ENCODE measurements around the gene C12orf42.

The C12orf42 gene

GRCh38 chr12:103314786-103315185 lies 181.0 kb downstream of the C12orf42 start:
- Histone ChIP-seq H3K27me3 (ENCODE audit: control insufficient read depth, insufficient read depth, low read length) (no peaks in the 10 kb centered on the region), H3K9ac (ENCODE audit: low read length) (no peak overlapping the region), H3K4me1 (ENCODE audit: control insufficient read depth, insufficient read depth, low read length) (no peaks in the 10 kb centered on the region), H3K9me3 (ENCODE audit: control insufficient read depth, low read length) (no peaks in the 10 kb centered on the region), H3K4me3 (ENCODE audit: low read length) (no peak overlapping the region), H3K36me3 (ENCODE audit: control insufficient read depth, insufficient read depth, low read length) (no peaks in the 10 kb centered on the region)

GRCh38 chr12:103313894-103314293 lies 181.9 kb downstream of the C12orf42 start:
- H3K9me3 ChIP-seq (ENCODE audit: control insufficient read depth, low read length): no peaks in the 10 kb centered on the region
- H3K4me3 ChIP-seq (ENCODE audit: low read length): no peak overlapping the region
- no peaks in the 10 kb centered on the region for H3K27me3 ChIP-seq (ENCODE audit: control insufficient read depth, insufficient read depth, low read length)
- no peaks in the 10 kb centered on the region for H3K4me1 ChIP-seq (ENCODE audit: control insufficient read depth, insufficient read depth, low read length)
- no peak overlapping the region for H3K9ac ChIP-seq (ENCODE audit: low read length)
- H3K36me3 ChIP-seq (ENCODE audit: control insufficient read depth, insufficient read depth, low read length): no peaks in the 10 kb centered on the region

- no peaks in the 10 kb centered on the region for H3K9me3 ChIP-seq (ENCODE audit: control insufficient read depth, low read length)
- no peaks in the 10 kb centered on the region for H3K4me1 ChIP-seq (ENCODE audit: control insufficient read depth, insufficient read depth, low read length)
- H3K27me3 ChIP-seq (ENCODE audit: control insufficient read depth, insufficient read depth, low read length): no peaks in the 10 kb centered on the region
- H3K9ac ChIP-seq (ENCODE audit: low read length): no peak overlapping the region
- no peak overlapping the region for H3K4me3 ChIP-seq (ENCODE audit: low read length)
- H3K36me3 ChIP-seq (ENCODE audit: control insufficient read depth, insufficient read depth, low read length): no peaks in the 10 kb centered on the region
Observed at GRCh38 chr12:103312742-103313354, 182.9 kb downstream of the C12orf42 start.

DNA sequence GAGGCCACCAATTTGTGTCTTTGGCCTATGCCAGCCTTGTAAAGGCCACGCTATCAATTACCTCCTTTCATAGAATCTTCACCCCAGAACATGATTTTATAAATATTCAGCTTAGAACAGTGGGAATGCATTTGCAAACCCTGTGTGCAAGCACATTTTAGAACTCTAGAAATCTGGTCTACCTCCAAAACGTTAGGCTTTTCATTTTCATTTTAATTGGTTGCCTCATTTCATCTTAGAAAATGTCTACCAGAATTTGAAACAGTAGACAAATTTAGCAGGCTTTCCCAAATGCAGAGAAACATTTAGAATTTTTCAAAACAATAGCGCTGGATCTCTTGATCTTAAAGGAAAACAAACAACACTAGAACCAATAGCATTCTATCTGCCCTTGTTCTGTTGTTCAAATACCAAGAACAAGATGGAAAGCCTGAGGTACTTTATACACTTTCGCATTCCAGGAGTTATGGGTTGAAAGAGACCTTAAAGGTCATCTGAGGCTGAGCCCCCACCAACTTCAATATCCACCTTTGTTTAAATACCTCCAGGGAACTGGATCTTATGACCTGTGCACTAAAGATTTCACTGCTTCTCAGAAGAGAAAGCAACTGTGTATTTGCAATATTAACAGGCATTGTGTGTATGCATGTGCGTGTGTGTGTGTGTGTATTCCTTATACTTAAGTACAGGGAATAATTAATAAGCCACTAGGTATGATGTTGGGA lies 185.1 kb downstream of the C12orf42 start:
- Histone ChIP-seq H3K27me3 (ENCODE audit: control insufficient read depth, insufficient read depth, low read length) (no peaks in the 10 kb centered on the region), H3K4me3 (ENCODE audit: low read length) (no peak overlapping the region), H3K9me3 (ENCODE audit: control insufficient read depth, low read length) (no peaks in the 10 kb centered on the region), H3K4me1 (ENCODE audit: control insufficient read depth, insufficient read depth, low read length) (no peaks in the 10 kb centered on the region), H3K9ac (ENCODE audit: low read length) (no peak overlapping the region), H3K36me3 (ENCODE audit: control insufficient read depth, insufficient read depth, low read length) (no peaks in the 10 kb centered on the region)

GRCh38 chr12:103308396-103308795 lies 187.4 kb downstream of the C12orf42 start:
- Histone ChIP-seq H3K4me3 (ENCODE audit: low read length) (no peak overlapping the region), H3K4me1 (ENCODE audit: control insufficient read depth, insufficient read depth, low read length) (no peaks in the 10 kb centered on the region), H3K27me3 (ENCODE audit: control insufficient read depth, insufficient read depth, low read length) (no peaks in the 10 kb centered on the region), H3K36me3 (ENCODE audit: control insufficient read depth, insufficient read depth, low read length) (no peaks in the 10 kb centered on the region), H3K9me3 (ENCODE audit: control insufficient read depth, low read length) (no peaks in the 10 kb centered on the region), H3K9ac (ENCODE audit: low read length) (no peak overlapping the region)

DNA sequence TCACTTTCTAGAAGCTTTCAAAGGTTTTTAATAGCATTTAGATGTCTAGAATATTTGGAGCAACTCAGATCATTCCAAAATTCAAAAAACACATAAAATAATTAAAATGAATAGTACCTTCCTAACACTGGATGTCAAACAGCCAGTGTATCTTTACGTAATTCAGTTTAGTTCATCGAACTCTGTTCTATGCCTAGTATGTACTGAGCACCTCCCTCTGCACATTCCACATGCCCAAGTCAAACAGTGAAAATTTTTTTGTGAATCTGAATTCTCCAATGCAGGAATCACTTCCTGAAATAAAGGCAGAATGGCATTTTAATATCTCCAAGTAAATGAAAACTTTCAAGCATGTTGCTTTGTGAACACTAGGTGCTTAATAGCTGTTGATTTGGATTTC lies 192.3 kb downstream of the C12orf42 start:
- Histone ChIP-seq H3K9me3 (ENCODE audit: control insufficient read depth, low read length) (no peaks in the 10 kb centered on the region), H3K4me3 (ENCODE audit: low read length) (no peak overlapping the region), H3K9ac (ENCODE audit: low read length) (no peak overlapping the region), H3K27me3 (ENCODE audit: control insufficient read depth, insufficient read depth, low read length) (peaks cover 9% of the 10 kb centered on the region), H3K4me1 (ENCODE audit: control insufficient read depth, insufficient read depth, low read length) (no peaks in the 10 kb centered on the region), H3K36me3 (ENCODE audit: control insufficient read depth, insufficient read depth, low read length) (no peaks in the 10 kb centered on the region)

- Histone ChIP-seq H3K9ac (ENCODE audit: low read length) (no peak overlapping the region), H3K4me3 (ENCODE audit: low read length) (no peak overlapping the region), H3K36me3 (ENCODE audit: control insufficient read depth, insufficient read depth, low read length) (no peaks in the 10 kb centered on the region), H3K27me3 (ENCODE audit: control insufficient read depth, insufficient read depth, low read length) (peaks cover 9% of the 10 kb centered on the region), H3K4me1 (ENCODE audit: control insufficient read depth, insufficient read depth, low read length) (no peaks in the 10 kb centered on the region), H3K9me3 (ENCODE audit: control insufficient read depth, low read length) (no peaks in the 10 kb centered on the region)
Observed at GRCh38 chr12:103301642-103302591, 193.9 kb downstream of the C12orf42 start.

- no peaks in the 10 kb centered on the region for H3K36me3 ChIP-seq (ENCODE audit: control insufficient read depth, insufficient read depth, low read length)
- H3K9ac ChIP-seq (ENCODE audit: low read length): no peak overlapping the region
- H3K4me1 ChIP-seq (ENCODE audit: control insufficient read depth, insufficient read depth, low read length): no peaks in the 10 kb centered on the region
- H3K27me3 ChIP-seq (ENCODE audit: control insufficient read depth, insufficient read depth, low read length): no peaks in the 10 kb centered on the region
- no peak overlapping the region for H3K4me3 ChIP-seq (ENCODE audit: low read length)
- no peaks in the 10 kb centered on the region for H3K9me3 ChIP-seq (ENCODE audit: control insufficient read depth, low read length)
Observed at GRCh38 chr12:103288016-103288415, 207.8 kb downstream of the C12orf42 start.

- Histone ChIP-seq H3K9ac (ENCODE audit: low read length) (no peak overlapping the region), H3K9me3 (ENCODE audit: control insufficient read depth, low read length) (no peaks in the 10 kb centered on the region), H3K27me3 (ENCODE audit: control insufficient read depth, insufficient read depth, low read length) (no peaks in the 10 kb centered on the region), H3K4me3 (ENCODE audit: low read length) (no peak overlapping the region), H3K4me1 (ENCODE audit: control insufficient read depth, insufficient read depth, low read length) (no peaks in the 10 kb centered on the region), H3K36me3 (ENCODE audit: control insufficient read depth, insufficient read depth, low read length) (no peaks in the 10 kb centered on the region)
Observed at GRCh38 chr12:103282124-103282523, 213.6 kb downstream of the C12orf42 start.

DNA sequence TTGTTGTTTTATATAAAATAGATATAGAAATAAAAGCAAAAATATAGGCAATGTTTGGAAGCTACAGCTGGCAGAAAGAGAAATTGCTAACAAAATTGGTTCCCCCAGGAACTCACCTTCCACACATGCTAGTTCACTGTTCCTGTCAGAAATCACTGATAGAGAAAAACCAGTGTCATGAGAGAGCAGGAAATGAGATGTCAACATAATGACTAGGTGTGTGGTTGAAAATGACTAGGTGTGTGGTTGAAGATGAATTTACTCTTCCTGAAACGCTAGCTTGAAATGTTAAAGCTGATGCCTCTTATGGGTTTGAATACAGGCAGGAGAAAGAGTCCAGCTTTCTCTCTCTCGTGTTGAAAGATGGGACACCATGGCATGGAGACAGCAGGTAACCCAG lies 216.3 kb downstream of the C12orf42 start:
- no peaks in the 10 kb centered on the region for H3K4me1 ChIP-seq (ENCODE audit: control insufficient read depth, insufficient read depth, low read length)
- no peak overlapping the region for H3K4me3 ChIP-seq (ENCODE audit: low read length)
- H3K36me3 ChIP-seq (ENCODE audit: control insufficient read depth, insufficient read depth, low read length): no peaks in the 10 kb centered on the region
- H3K27me3 ChIP-seq (ENCODE audit: control insufficient read depth, insufficient read depth, low read length): no peaks in the 10 kb centered on the region
- H3K9ac ChIP-seq (ENCODE audit: low read length): no peak overlapping the region
- no peaks in the 10 kb centered on the region for H3K9me3 ChIP-seq (ENCODE audit: control insufficient read depth, low read length)

GRCh38 chr12:103278329-103278728 lies 217.4 kb downstream of the C12orf42 start:
- no peak overlapping the region for H3K9ac ChIP-seq (ENCODE audit: low read length)
- no peaks in the 10 kb centered on the region for H3K27me3 ChIP-seq (ENCODE audit: control insufficient read depth, insufficient read depth, low read length)
- no peaks in the 10 kb centered on the region for H3K9me3 ChIP-seq (ENCODE audit: control insufficient read depth, low read length)
- H3K36me3 ChIP-seq (ENCODE audit: control insufficient read depth, insufficient read depth, low read length): no peaks in the 10 kb centered on the region
- no peaks in the 10 kb centered on the region for H3K4me1 ChIP-seq (ENCODE audit: control insufficient read depth, insufficient read depth, low read length)
- H3K4me3 ChIP-seq (ENCODE audit: low read length): no peak overlapping the region

- no peaks in the 10 kb centered on the region for H3K36me3 ChIP-seq (ENCODE audit: control insufficient read depth, insufficient read depth, low read length)
- H3K27me3 ChIP-seq (ENCODE audit: control insufficient read depth, insufficient read depth, low read length): no peaks in the 10 kb centered on the region
- H3K9ac ChIP-seq (ENCODE audit: low read length): no peak overlapping the region
- H3K4me3 ChIP-seq (ENCODE audit: low read length): no peak overlapping the region
- no peaks in the 10 kb centered on the region for H3K4me1 ChIP-seq (ENCODE audit: control insufficient read depth, insufficient read depth, low read length)
- no peaks in the 10 kb centered on the region for H3K9me3 ChIP-seq (ENCODE audit: control insufficient read depth, low read length)
Observed at GRCh38 chr12:103273645-103274044, 222.1 kb downstream of the C12orf42 start.

Data from mucosa of stomach (tissue), 1 donor.